Measurements from ENCODE around the gene DET1. TPM values are rescaled to one million over a fixed set of nuclear protein-coding genes. Genes with fewer than 3 reads are reported as not detected.

DET1 gene
- total and polyA plus RNA-seq, 2 of the 13 experiments (the other 11 are each of a cell fraction or from before 2014, with no cell fraction given), result 2.2 to 4.2 TPM

- Histone ChIP-seq H3K27me3 (ENCODE audit: control insufficient read depth in 1 of 2, insufficient read depth in 2 of 2, low read length in 2 of 2) (no peaks in the 10 kb centered on the region), H3K4me3 (replicated peaks in 1 of 3; ENCODE audit: insufficient read depth in 1 of 3, low read depth in 2 of 3, low read length in 3 of 3) (no peak overlapping the region), H3K4me2 (ENCODE audit: low read depth, low read length) (no peak overlapping the region), H3K36me3 (replicated peaks in 1 of 2; ENCODE audit: control insufficient read depth in 1 of 2, insufficient read depth in 2 of 2, low read length in 2 of 2) (peaks cover 1 to 13% of the 10 kb centered on the region in 2 experiments; a peak in 1 of 5 replicates), H3K4me1 (ENCODE audit: insufficient read depth, low read length) (no peaks in the 10 kb centered on the region), H2AFZ (ENCODE audit: low read length) (no peak overlapping the region), H3K9me3 (ENCODE audit: low read length) (no peaks in the 10 kb centered on the region), H3K27ac (ENCODE audit: extremely low read length, insufficient read depth, low read length) (no peak overlapping the region), H3K79me2 (ENCODE audit: insufficient read depth, low read length) (no peaks in the 10 kb centered on the region), H3K9ac (ENCODE audit: insufficient read depth, low read depth, low read length) (no peak overlapping the region), H4K20me1 (ENCODE audit: insufficient read depth, low read length) (no peaks in the 10 kb centered on the region)
- CTCF ChIA-PET (ENCODE audit: low intra/inter-chr PET ratio, low total read pairs), result no interaction called here
- no peak for FAIRE-seq
- no peak for DNase-seq (ENCODE audit: low spot score)
- POLR2A ChIA-PET, result no interaction called here
- in situ Hi-C loops (cut with HindIII; ENCODE audit: extremely low pct_ligation_motif_present, low pct_unique_long_range_greater_than_20kb) (no loop called here), intact Hi-C loops (cut with micrococcal nuclease; ENCODE audit: unreplicated experiment) (no loop called here)
- ATAC-seq, result no peak
- no TSS peak for BruUV-seq (replicated peaks)
- no peak for TF ChIP-seq ZNF674 (CRISPR knock-in tag; IDR thresholded peaks at IDR 0.05; ENCODE audit: low read depth)
- no peak for TF ChIP-seq ZBTB43 (CRISPR knock-in tag; conservative IDR thresholded peaks at IDR 0.05)
- TF ChIP-seq ZHX2 (IDR thresholded peaks at IDR 0.05; ENCODE audit: low read depth), result no peak
- TF ChIP-seq ZHX2 (CRISPR knock-in tag; IDR thresholded peaks at IDR 0.05; ENCODE audit: borderline replicate concordance), result no peak
- TF ChIP-seq TCF12 (IDR thresholded peaks at IDR 0.05), result no peak
- TF ChIP-seq TCF12 (CRISPR knock-in tag; IDR thresholded peaks at IDR 0.05), result no peak
- no peak for TF ChIP-seq ZNF598 (CRISPR knock-in tag; IDR thresholded peaks at IDR 0.05; ENCODE audit: borderline replicate concordance)
- no peak for TF ChIP-seq HMG20A (CRISPR knock-in tag; IDR thresholded peaks at IDR 0.05; ENCODE audit: borderline replicate concordance)
- TF ChIP-seq ZNF775 (CRISPR knock-in tag; IDR thresholded peaks at IDR 0.05; ENCODE audit: borderline replicate concordance), result no peak
- TF ChIP-seq, protein P1, sequence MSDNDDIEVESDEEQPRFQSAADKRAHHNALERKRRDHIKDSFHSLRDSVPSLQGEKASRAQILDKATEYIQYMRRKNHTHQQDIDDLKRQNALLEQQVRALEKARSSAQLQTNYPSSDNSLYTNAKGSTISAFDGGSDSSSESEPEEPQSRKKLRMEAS (IDR thresholded peaks at IDR 0.05), result no peak
- no peak for TF ChIP-seq ZNF430 (CRISPR knock-in tag; IDR thresholded peaks at IDR 0.05)
- TF ChIP-seq, protein P2, sequence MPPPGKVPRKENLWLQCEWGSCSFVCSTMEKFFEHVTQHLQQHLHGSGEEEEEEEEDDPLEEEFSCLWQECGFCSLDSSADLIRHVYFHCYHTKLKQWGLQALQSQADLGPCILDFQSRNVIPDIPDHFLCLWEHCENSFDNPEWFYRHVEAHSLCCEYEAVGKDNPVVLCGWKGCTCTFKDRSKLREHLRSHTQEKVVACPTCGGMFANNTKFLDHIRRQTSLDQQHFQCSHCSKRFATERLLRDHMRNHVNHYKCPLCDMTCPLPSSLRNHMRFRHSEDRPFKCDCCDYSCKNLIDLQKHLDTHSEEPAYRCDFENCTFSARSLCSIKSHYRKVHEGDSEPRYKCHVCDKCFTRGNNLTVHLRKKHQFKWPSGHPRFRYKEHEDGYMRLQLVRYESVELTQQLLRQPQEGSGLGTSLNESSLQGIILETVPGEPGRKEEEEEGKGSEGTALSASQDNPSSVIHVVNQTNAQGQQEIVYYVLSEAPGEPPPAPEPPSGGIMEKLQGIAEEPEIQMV (CRISPR knock-in tag; IDR thresholded peaks at IDR 0.05; ENCODE audit: low read depth), result no peak
- TF ChIP-seq GMEB2 (CRISPR knock-in tag; IDR thresholded peaks at IDR 0.05; ENCODE audit: low read depth), result no peak
These were observed 11.4 kb downstream of the DET1 start for GRCh38 chr15:88535100-88535499.
